Parietal lobe (tissue), 1 donor: Measurements from ENCODE around the gene MT1F. TPM values are rescaled to one million over a fixed set of nuclear protein-coding genes. Genes with fewer than 3 reads are reported as not detected.

Experiments
- total RNA-seq: library from RNA; depleted of rRNA; stranded (reverse); fragments of >200 nt; gene quantifications from one replicate; pipeline ENCODE4 v1.2.3, GENCODE V29; 2014

Gene MT1F
- 3.8 TPM for total RNA-seq

DNA sequence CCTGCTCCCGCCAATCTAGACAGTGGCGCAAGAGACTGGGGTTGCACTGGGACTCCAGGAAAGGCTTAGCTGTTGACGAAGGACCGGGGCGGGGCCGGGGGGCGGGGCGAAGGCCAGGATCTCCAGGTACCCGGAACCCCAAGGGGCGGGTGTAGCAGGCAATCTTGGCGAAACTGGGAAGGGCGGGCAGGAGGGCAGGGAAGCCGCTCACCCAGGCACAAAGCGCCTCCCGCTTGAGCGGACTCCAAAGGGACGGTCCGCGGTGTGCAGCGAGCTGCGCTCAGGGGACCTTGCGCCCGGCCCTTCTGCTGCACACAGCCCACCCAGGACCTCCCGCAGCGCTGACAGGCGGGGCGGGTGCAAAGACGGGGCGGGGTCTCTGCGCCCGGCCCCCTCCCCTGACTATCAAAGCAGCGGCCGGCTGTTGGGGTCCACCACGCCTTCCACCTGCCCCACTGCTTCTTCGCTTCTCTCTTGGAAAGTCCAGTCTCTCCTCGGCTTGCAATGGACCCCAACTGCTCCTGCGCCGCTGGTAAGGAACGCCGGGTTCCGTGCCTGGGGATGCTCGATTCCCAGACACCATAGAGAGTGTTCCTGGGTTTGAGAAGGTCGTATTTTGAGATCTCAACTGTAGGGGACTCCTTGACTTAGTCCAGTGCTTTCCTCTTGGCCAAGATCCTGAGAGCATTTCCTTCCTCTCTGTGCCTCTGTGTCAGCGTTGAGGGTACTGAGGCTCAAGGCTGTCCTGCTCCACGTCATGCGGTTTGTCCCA lies at the start of gene MT1F:
MT1F (plus strand) TSS at position 405 of the 772 bp plus-strand sequence; CDS start at position 505, 100 bp downstream.

DNA sequence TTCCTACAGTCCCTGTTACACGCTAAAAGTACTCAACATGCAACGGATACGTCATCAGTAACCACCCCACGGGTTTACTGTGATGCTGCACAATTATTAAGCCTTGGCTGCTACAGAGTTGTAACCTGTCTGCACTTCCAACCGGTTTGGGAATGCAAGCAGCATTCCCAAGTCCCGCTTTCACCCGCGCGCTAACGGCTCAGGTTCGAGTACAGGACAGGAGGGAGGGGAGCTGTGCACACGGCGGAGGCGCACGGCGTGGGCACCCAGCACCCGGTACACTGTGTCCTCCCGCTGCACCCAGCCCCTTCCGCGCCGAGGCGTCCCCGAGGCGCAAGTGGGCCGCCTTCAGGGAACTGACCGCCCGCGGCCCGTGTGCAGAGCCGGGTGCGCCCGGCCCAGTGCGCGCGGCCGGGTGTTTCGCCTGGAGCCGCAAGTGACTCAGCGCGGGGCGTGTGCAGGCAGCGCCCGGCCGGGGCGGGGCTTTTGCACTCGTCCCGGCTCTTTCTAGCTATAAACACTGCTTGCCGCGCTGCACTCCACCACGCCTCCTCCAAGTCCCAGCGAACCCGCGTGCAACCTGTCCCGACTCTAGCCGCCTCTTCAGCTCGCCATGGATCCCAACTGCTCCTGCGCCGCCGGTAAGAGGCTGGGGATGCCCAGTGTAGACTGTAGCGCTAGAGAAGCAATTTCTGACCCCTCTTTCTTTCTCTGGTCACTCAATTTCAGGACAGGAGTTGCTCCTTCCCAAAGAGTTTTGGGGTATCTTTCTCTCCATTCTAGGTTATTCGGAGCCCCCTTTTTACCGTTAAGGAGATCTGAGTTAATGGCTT lies 49.5 kb upstream of the MT1F start, which contains the start of gene MT2A:
MT2A (plus strand) TSS at position 542 of the 833 bp plus-strand sequence; CDS start at position 614, 72 bp downstream.

DNA sequence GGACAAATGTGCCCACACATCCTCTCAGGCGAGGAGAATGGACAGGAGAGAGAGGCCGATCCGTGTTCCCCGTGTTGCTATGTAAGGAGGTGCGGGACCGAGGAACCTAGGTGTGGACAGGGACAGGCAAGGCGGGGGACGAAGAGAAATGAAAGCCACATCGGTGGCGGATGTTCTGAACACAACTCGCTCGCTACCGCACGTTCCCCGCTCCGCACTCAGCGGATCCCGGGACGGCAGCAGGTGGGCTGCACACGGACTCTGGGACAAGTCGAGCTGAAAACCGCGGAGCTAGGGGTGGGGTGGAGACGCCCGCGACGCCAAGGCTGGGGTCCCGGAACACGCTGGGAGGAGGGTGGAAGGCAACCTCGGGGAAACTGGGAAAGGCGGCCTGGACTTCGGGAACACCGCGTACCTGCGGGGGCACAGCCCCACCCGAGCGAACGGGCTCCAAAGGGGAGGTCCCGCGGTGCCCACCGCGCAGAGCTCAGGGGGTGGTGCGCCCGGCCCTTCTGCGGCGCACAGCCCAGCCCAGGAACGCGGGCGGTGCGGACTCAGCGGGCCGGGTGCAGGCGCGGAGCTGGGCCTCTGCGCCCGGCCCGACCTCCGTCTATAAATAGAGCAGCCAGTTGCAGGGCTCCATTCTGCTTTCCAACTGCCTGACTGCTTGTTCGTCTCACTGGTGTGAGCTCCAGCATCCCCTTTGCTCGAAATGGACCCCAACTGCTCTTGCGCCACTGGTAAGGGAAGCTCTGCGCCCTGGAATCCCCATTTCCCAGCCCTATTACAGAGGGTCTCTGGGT lies 32.4 kb upstream of the MT1F start, which contains the start of gene MT1E:
MT1E (plus strand) TSS at position 642 of the 803 bp plus-strand sequence; CDS start at position 713, 71 bp downstream.

DNA sequence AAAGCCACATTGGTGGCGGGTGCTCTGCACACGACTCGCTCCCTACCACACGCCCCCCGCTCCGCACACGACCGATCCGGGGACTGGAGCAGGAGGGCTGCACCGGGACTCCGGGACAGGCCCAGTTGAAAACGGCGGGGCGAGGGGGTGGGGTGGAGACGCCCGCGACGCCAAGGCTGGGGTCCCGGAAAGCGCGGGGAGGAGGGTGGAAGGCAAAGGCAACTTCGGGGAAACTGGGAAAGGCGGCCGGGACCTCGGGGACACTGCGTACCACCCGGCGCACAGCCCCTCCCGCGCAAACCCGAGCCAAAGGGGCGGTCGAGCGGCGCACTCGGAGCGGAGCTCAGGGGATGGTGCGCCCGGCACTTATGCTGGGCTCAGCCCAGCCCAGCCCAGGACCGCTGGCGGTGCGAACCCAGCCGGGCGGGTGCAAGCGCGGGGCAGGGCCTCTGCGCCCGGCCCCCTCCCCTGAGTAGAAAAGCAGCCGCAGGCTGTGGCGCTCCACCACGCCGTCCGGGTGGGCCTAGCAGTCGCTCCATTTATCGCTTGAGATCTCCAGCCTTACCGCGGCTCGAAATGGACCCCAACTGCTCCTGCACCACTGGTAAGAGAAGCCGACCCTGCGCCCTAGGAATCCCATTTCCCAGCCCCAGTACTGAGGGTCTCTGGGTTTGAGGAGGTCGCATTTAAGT lies 25.5 kb upstream of the MT1F start, which contains the start of gene MT1M:
MT1M (plus strand) TSS at position 504 of the 692 bp plus-strand sequence; CDS start at position 577, 73 bp downstream.

DNA sequence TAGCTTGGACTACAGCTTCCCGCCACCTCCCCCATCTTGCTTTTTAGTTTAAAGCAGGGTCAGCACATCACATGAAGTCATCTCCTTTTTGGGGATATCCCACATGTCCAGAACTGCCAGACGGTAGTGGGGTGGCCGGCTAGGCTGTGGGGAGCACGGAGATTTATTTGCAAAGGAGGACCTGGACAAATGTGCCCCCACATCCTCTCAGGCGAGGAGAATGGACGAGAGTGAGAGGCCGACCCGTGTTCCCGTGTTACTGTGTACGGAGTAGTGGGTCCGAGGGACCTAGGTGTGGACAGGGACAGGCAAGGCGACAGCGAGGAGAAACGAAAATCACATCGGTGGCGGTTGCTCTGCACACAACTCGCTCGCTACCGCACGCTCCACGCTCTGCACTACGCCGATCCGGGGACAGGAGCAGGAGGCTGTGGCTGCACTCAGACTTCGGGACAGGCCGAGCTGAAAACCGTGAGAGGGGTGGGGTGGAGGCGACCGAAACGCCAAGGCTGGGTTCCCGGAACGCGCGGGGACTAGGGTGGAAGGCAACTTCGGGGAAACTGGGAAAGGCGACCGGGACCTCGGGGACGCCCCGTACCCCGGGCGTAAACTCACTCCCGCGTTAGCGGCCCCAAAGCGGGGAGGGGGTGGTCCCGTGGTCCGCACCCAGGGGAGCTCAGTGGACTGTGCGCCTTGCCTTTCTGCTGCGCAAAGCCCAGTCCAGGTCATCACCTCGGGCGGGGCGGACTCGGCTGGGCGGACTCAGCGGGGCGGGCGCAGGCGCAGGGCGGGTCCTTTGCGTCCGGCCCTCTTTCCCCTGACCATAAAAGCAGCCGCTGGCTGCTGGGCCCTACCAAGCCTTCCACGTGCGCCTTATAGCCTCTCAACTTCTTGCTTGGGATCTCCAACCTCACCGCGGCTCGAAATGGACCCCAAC lies 19.7 kb upstream of the MT1F start, which contains the start of gene MT1A:
MT1A (plus strand) TSS at position 853 of the 937 bp plus-strand sequence; CDS start at position 926, 73 bp downstream.

DNA sequence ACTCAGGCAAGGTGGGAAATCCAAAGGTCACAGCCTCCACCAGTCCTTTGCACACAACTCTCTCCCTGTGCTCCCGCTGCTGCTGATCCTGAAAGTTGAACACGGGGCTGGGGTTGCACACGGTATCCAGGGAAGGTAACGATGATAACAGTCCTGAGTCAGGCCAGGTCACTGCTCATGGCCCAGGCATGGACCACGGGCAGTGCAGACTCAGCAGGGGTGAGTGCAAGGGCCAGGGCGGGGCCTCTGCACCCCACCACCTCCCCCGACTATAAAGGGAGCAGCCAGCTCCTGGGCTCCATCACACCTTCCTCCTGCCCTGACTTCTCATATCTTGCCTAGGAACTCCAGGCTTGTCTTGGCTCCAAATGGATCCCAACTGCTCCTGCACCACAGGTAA lies 6.2 kb upstream of the MT1F start, which contains the start of gene MT1B:
MT1B (plus strand) TSS at position 301 of the 400 bp plus-strand sequence; CDS start at position 369, 68 bp downstream.

DNA sequence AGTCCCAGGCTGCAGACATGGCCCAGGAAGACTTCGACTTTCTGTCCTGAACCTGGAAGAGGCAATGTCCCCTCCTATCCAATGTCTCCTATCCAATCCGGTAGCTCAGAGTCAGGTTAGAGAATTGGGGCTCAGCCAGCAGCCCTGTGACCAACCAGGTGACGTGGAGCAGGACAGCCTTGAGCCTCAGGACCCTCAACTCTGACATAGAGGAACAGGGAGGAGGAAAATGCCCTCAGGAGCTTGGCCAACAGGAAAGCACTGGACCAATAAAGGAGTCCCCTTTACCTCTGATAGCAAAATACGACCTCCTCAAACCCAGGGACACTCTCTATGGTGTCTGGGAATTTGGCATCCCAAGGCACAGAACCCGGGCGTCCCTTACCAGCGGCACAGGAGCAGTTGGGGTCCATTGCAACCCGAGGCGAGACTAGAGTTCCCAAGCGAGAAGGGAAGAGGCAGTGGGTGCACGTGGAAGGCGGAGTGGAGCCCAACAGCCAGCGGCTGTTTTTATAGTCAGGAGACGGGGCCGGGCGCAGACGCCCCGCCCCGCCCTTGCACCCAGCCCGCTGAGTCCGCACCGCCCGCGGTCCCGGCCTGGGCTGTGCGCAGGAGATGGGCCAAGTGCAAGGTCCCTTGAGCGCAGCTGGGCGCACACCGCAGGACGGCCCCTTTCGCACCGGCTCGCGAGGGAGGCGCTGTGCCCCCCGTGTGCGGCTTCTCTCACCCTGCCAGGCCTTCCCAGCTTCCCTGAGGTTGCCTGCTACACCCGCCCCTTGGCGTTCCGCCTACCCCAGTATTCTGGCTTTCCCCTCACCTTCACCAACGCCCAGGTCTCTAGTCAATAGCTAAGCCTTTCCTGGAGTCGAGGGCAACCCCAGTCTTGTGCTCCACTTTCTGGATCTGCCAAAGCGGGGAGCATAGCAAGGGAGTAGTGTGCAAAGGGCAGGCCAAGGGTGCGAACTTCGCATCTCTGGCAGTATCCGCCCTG lies 10.1 kb downstream of the MT1F start, which contains the start of gene MT1G:
MT1G (minus strand) TSS at position 485 of the 991 bp plus-strand sequence; CDS start at position 413, 72 bp downstream.

DNA sequence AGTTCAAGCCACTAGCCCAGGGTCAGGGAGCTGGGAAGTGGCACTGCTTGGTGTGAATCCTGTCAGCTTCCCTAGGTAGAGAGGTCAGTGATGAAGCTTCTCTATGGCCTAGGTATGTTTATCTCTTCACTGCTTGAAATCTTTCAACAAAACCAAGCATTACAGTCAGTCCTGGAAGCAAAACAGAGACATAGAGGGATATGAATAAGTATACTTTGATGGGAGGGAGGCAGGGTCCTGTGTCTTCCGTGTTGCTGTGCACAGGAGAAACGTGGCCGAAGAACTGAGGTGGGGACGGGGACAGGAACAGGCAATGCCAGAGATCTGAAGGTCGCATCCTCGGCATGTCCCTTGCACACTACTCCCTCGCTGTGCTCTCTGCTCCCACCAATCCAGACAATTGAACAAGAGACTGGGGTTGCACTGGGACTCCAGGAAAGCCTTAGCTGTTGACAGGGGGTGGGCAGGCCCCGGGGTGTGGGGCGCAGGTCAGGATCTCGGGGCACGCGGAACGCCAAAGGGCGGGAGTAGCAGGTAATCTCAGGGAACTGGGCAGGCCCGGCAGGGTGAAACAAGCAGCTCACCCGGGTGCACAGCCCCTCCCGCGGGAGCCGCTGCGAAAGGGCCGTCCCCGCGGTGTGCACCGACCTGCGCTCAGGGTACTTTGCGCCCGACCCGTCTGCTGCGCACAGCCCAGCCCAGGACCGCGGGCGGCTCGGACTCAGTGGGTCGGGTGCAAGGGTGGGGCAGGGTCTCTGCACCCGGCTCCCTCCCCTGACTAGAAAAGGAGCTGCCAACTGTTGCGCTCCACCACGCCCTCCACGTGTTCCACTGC lies 11.5 kb downstream of the MT1F start, which contains the start of gene MT1H:
MT1H (plus strand) TSS at position 810 of the 835 bp plus-strand sequence. CDS start 71 bp downstream, outside the sequence.

DNA sequence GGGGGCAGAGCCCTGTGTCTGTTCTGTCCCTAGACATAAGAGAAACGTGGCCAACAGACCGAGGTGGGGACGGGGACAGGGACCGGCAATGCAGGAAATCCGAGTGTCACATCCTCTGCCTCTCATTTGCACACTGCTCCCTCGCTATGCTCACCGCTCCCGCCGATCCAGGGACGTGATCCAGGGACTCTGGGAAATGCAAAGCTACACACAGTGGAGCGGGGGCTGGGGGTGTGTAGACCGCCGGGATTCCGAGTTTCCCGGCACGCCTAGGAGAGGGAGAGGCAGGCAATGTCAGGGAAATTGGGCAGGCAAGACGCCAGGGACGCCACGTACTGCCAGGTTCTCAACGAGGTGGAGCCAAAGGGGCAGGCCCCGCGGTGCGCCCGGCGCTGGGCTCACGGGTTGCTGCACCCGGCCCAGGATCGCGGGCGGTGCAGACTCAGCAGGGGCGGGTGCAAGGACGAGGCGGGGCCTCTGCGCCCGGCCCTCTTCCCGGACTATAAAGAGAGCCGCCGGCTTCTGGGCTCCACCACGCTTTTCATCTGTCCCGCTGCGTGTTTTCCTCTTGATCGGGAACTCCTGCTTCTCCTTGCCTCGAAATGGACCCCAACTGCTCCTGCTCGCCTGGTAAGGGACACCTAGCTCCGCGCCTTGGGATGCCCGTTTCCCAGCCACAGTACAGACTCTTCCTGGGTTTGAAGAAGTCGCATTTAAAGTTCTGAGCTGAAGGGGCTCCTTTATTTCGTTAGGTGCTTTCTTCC lies 24.4 kb downstream of the MT1F start, which contains the start of gene MT1X:
MT1X (plus strand) TSS at position 532 of the 764 bp plus-strand sequence; CDS start at position 603, 71 bp downstream.

Other genes with a start within 250 kb of the MT1F start
- gene AMFR, start 232.4 kb upstream of the MT1F start, total RNA-seq = 210 TPM
- 185 TPM for gene NUDT21, start 206.6 kb upstream of the MT1F start, total RNA-seq
- 40.7 TPM for gene OGFOD1, start 206.4 kb upstream of the MT1F start, total RNA-seq
- gene BBS2, start 137.9 kb upstream of the MT1F start, total RNA-seq = 137 TPM
- gene MT4, start 92.9 kb upstream of the MT1F start, total RNA-seq = not detected
- gene MT3, start 68.4 kb upstream of the MT1F start, total RNA-seq = 5.6 TPM
- gene MT2A, start 49.4 kb upstream of the MT1F start, total RNA-seq = 3.8 TPM
- gene MT1E, start 32.2 kb upstream of the MT1F start, total RNA-seq = 6.6 TPM
- gene MT1M, start 25.3 kb upstream of the MT1F start, total RNA-seq = 1.3 TPM
- not detected for gene MT1A, start 19.3 kb upstream of the MT1F start, total RNA-seq
- gene MT1B, start 6.1 kb upstream of the MT1F start, total RNA-seq = not detected
- gene MT1G, start 10.1 kb downstream of the MT1F start, total RNA-seq = not detected
- gene MT1H, start 11.9 kb downstream of the MT1F start, total RNA-seq = not detected
- gene MT1X, start 24.5 kb downstream of the MT1F start, total RNA-seq = 8.1 TPM
- 216 TPM for gene NUP93, start 72.2 kb downstream of the MT1F start, total RNA-seq
- not detected for gene SLC12A3, start 207.2 kb downstream of the MT1F start, total RNA-seq